Measurements from ENCODE around the gene ADCY2.

- no peak for TF ChIP-seq ATF3 (IDR thresholded peaks at IDR 0.05)
- TF ChIP-seq ATF3 (CRISPR knock-in tag; conservative IDR thresholded peaks at IDR 0.05), result no peak
- TF ChIP-seq POLR2A (conservative IDR thresholded peaks at IDR 0.05), result no peak
- TF ChIP-seq ZNF780A (CRISPR knock-in tag; IDR thresholded peaks at IDR 0.05), result no peak
- no peak for TF ChIP-seq CTCF (IDR thresholded peaks at IDR 0.05 in 2 of 3, conservative IDR thresholded peaks at IDR 0.05 in 1 of 3; ENCODE audit: insufficient read depth in 2 of 3, low read depth in 1 of 3, low read length in 3 of 3)
- no peak for TF ChIP-seq U2AF2 (optimal IDR thresholded peaks at IDR 0.05; ENCODE audit: low read depth, low read length)
- no peak for TF ChIP-seq TAF1 (IDR thresholded peaks at IDR 0.05; ENCODE audit: control insufficient read depth, extremely low read depth, insufficient read depth, low read length, severe bottlenecking)
- no peak for TF ChIP-seq RAD51 (IDR thresholded peaks at IDR 0.05; ENCODE audit: borderline replicate concordance, low read depth)
- TF ChIP-seq ZNF41 (CRISPR knock-in tag; conservative IDR thresholded peaks at IDR 0.05), result no peak
- no peak for TF ChIP-seq THAP12 (CRISPR knock-in tag; IDR thresholded peaks at IDR 0.05)
- no peak for TF ChIP-seq CUX1 (CRISPR knock-in tag; IDR thresholded peaks at IDR 0.05)
- no peak for TF ChIP-seq UBTF (IDR thresholded peaks at IDR 0.05; ENCODE audit: borderline replicate concordance in 1 of 2, low read depth in 2 of 2, low read length in 2 of 2)
- TF ChIP-seq ZBTB17 (CRISPR knock-in tag; IDR thresholded peaks at IDR 0.05), result no peak
- TF ChIP-seq ZBTB43 (CRISPR knock-in tag; IDR thresholded peaks at IDR 0.05), result no peak
Measured at GRCh38 chr5:7676455-7676854, 280.5 kb downstream of the ADCY2 start.

Measured in K562 (cell line).